HG02678 (cell line): ENCODE measurements around the gene TLE1.

ENCODE experiments used
- ATAC-seq: cut with Tn5 transposase; IDR thresholded peaks from one replicate; pipeline ENCODE4 v1.9.1; 2021; ENCODE audit warnings: mild to moderate bottlenecking, moderate library complexity; ENCODE audit not compliant: unreplicated experiment

The TLE1 gene

GRCh38 chr9:81556923-81557322, 132.4 kb downstream of the TLE1 start:
- ATAC-seq = no peak

DNA sequence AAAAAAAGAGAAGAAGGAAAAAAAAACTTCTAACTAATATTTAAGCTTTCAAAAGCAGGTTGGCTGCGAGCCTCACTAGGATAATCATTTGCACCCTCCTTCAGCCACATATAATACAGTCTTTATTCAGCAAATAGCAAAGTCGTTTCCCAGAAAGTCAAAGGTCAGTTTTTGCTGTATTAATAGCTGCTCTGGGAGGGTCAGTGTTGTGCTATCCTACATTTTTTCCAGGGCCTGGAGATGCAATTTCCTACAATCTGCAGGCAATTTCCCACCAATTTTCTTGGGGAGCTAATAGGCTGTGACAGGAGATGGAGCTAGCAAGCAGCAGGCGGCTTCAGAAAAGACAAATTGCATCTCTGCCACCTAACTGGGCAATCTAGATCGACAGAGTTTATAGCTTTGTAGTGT, 136.8 kb downstream of the TLE1 start:
- no peak for ATAC-seq

DNA sequence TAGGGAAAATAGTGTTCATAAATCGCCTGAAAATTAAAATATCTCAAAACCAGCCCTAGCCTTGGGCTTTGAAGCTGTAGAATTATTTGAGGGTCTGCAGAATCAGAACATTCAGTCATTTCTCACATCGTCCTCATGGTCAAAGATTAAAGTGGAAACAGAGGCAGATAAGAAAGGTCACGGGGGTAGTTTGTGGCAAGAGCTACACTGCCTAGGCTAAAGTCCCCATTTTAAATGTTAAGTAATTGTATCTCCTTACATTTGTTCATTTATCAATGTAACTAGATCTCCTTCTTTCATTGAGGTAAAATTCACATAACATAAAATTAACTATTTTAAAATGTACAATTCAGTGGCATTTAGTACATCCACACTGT, 139.2 kb downstream of the TLE1 start:
- no peak for ATAC-seq

DNA sequence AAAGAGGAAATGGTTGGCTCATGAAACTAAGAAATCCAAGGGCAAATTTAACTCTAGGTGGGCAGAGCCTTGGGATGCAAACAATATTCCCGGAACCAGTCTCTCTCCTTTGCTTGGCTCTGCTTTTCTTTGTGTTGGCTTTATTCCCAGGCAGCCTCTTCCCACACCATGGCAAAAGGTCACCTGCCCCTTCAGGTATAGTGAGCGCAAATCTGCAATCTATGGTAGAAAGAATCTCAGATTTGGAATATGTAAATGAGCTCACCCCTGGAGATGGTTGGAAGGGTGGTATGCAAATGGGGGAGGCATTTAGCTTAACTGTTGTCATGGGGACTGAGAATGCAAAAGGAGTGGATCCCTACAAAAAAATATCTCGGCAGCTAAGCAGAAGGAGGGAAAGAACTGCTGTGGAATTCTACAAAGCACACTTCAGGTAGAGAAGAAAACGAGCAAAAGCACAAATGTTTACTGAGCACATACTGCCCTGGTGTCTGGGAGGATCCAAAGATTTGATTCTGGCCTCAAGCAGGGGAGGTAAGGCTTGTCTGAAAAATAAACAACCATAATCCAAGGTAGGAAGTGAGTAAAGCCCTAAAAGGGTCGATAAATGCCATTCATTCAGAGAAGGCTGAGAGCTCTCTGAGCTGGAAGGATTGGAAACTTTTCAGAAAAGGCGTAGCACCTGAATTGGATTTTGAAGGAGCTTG, 139.7 kb downstream of the TLE1 start:
- ATAC-seq = no peak

DNA sequence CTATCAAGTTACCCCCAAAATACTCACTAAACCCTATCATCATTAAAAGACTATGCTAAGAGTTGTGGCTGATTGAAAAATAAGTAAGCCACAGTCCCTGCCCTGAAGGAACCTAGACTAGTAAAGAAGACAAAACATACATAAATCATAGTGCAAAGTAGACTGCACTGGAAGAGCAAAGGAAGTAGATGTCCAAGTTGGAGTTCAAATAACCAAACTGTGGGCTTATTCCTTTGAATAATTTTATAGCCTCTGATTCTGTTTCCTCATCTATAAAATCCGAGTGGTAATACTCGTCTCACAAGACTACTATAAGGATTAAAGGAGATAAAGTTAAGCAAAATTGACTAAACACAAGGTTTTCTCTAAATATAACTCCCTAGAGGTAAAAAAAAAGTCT, 140.4 kb downstream of the TLE1 start:
- ATAC-seq = no peak

- ATAC-seq = no peak
These were observed 142.9 kb downstream of the TLE1 start for GRCh38 chr9:81546489-81546888.

DNA sequence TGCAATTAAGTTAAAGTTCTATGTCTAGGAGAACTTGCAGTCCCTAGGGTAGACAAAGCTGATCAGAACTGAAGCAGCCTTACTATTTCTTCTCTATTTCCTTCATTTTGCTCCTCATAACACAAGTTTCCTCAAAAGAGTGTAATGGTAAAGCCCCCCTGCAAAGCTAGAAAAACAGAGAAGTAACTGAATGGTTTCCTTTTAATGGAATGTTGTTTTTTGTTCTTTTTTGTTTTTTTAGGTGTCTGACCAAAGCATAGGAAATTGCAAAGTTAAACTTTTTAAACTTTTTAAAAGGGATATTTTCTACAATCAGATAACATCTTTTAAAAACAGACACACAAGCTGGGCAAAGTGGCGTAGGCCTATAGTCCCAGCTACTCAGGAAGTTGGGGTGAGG, 145.7 kb downstream of the TLE1 start:
- ATAC-seq = no peak

GRCh38 chr9:81542118-81542889, 147.0 kb downstream of the TLE1 start:
- no peak for ATAC-seq

DNA sequence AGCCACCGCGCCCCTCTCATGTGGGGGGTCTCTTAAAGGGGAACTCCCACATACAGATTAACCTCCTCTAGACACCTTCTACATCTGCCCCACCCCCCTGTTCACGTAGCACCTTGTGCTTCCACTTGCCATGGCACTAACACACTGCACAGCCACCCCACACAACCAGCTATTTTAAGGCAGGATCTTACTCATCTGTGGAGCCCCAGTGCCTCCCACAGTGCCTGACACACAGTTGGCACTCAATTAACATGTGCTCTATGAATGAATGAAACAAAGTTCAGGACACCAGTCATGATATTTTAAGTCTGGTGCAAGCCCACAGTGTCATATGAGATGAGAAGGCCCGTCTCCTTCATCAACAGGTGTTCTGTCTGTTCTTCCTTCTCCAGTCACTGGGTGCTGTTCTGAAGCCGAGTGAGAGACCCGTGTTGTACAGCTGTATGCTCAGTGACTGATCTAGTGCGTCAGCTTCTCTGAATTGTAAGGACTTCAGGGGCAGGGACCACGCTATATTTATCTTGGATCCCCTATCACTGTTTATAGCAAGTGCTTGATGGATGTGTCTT, 149.1 kb downstream of the TLE1 start:
- no peak for ATAC-seq

GRCh38 chr9:81539317-81539716, 150.0 kb downstream of the TLE1 start:
- ATAC-seq = no peak

DNA sequence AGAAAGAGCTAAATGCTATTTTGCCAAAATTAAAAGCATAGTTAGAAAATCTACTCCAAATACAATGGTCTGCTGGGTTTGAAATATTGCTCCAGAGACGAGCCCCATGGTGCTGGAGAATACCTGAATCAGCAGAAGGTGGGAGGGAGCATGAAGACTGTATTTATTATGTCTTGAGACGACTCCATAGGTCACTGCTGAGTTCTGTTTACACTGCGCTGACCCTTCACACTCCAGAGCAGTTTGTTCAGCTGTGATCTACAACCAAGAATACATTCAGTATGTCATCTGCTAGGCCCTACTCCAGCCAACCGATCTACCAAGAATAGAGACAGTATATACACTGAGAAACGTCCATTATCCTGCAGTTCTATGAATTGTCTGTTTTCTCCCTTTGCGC, 150.5 kb downstream of the TLE1 start:
- ATAC-seq = no peak

DNA sequence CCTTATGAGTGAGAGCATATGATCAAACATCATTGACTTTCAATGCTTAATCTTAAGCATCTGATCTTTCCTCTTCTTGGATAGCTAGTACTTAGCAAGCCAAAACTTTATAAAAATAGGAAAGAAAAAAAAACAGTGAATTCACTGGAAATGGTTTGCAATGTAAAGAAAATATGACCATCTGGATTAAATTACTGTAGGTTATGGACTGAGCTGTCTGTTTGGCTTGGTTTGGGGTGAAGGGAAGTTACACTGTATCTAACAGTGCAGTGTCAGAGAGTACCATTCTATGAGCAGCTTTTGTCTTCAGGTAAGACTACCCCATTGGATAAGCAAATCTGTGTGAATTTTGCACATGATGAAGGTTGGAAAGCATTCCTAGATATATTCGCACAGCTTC, 151.4 kb downstream of the TLE1 start:
- ATAC-seq = no peak

GRCh38 chr9:81536242-81537025, 152.9 kb downstream of the TLE1 start:
- ATAC-seq = no peak

DNA sequence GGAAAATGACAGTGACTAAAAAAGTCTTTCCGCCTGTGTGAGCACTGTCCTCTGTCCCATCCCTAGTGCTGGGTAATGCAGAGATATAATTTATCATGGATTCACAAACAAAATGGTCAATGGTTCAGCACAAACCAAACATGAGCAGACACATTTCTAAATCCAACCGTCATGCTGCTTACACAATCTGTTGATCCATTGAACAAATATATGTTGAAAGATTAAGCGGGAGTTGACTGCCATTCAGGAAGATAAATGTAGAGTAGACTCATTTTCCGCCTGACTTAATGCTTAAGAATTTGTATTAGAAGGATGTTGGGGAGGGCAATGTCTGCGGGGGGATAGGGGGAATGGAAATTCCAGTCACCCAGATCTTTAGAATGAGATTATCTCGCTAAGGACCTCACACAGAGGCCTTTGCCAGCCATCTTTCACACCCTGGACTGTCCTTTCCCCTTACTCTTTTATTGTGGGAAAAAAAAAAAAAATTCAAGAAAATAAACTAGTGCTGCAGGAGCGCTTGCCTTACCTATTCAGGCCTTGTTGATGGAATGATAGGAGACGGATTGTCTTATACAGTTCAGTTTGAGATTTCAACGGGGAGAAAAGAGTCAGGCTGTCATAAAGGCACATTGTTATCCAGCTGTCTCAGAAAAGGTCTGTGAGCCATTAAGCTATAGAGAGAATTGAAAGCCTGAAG, 153.7 kb downstream of the TLE1 start:
- no peak for ATAC-seq

- no peak for ATAC-seq
These were observed 155.0 kb downstream of the TLE1 start for GRCh38 chr9:81534138-81534875.
